Medulla oblongata (tissue), 1 donor: ENCODE data around the gene COX17.

Experiments
- DNase-seq: peaks from one replicate; pipeline ENCODE4 v3.0.0-alpha.2; 2015; ENCODE audit errors: extremely low spot score

The COX17 gene

DNA sequence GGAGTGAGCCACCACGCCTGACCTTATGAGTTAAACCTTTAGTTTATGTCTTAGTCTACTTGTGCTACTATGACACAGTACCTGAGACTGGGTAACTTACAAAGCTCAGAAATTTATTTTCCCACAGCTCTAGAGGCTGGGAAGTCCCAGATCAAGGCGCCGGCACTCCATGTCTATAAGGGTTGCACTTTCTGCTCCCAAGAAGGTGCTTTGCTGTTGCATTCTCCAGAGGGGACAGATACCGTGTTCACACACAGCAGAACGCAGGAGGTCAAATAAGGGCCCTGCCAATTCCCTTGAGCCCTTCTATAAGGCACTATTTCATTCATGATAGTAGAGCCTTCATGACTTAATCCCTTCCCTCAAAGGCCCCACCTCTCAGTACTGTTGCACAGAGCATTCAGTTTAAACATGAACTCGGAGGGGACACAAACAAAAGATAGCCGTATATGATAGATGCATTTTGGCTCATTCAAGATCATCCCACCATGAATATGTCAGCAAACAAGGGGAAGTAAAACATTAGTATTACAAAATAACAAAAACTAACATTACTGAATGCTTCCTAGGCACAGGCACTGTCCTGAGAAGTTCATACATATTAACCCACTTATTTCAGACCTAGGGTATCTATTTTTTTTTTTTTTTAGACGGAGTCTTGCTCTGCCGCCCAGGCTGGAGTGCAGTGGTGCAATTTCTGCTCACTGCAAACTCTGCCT, 53.0 kb downstream of the COX17 start:
- no peak for DNase-seq

DNA sequence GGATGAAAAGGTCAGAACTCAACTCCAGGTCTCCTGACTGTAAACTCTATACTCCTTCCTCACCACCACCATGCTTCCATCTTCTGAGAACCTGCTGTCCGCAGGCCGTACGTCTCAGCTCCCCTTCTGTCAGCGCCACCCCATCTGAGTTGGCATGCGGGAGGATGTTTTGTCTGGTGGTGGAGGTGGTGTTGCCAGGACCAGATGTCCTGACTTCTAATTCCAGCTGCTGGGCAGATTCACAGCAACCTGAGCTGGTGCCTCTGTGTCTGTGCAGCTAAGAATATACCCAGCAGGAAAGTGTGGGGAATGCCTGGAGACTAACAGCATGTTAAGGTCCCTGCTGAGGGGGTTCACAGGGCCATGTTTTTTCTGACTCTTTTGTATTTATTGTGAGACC, 56.3 kb downstream of the COX17 start:
- no peak for DNase-seq
